Fibroblast of villous mesenchyme (primary cell): ENCODE results near the gene PLXNB3. TPM values are rescaled to one million over a fixed set of nuclear protein-coding genes. Genes with fewer than 3 reads are reported as not detected.

Experiments used
- DNase-seq: peaks from one replicate; pipeline ENCODE4 v3.0.0-alpha.2; 2010; ENCODE audit warnings: low read depth
- H3K4me3 ChIP-seq: 2 replicates; pipeline ENCODE4 v1.5.1; 2011; ENCODE audit warnings: low read depth, mild to moderate bottlenecking, low read length
- total RNA-seq: library from RNA; depleted of rRNA; stranded (reverse); fragments of >200 nt; gene quantifications from 2 replicates; pipeline ENCODE4 v1.2.3, GENCODE V29; 2012
- TF ChIP-seq, protein P1 (sequence below): IDR thresholded peaks from 2 replicates; pipeline ENCODE4 v1.5.1; 2012; ENCODE audit warnings: low read depth, mild to moderate bottlenecking, low read length; ENCODE audit not compliant: insufficient read depth

PLXNB3 gene
- total RNA-seq, 1 donor, result 3.0 TPM

DNA sequence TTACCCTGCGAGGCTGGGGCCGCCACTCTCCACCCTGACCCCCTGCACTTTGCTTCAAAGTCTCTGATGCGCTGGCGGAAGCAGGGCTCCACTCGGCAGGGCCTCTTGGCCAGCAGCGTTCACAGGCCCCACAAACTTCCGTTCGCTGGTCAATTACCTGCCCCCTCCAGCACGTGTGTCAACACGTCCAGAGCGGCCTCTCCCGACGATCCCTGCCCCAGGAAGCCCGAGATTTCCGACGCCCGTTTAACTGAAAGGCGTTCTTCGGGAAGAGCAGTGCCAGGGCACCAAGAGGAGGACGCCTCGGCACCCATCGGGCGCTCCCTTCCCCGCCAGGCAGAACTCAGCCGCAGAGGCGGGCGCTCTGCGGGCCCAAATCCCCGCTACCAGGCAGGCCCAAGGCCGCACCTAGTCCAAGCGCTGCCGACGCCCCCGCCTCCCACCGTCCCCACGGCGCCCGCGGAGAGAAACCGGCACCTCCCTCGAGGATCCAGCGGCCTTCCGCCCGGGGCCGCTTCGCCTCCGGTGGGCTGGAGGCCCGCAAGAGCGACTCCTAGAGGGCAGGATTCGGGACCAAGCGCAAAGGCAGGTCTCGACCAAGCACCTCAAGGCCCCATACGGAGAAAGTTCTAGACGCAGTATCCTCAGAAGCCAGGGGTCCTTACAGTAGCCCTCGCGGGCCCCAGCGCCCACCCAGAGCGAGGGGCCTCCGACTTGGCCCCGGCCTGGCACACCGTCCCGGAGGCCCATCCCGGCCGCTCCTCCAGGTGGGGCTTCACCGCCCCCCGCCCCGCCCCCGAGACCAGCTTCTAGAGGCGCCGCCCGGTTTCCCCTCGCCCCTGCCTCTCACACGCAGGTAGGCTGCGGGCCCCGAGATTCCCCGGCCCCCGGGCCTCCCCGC lies 40.4 kb upstream of the PLXNB3 start:
- TF ChIP-seq, protein P1, sequence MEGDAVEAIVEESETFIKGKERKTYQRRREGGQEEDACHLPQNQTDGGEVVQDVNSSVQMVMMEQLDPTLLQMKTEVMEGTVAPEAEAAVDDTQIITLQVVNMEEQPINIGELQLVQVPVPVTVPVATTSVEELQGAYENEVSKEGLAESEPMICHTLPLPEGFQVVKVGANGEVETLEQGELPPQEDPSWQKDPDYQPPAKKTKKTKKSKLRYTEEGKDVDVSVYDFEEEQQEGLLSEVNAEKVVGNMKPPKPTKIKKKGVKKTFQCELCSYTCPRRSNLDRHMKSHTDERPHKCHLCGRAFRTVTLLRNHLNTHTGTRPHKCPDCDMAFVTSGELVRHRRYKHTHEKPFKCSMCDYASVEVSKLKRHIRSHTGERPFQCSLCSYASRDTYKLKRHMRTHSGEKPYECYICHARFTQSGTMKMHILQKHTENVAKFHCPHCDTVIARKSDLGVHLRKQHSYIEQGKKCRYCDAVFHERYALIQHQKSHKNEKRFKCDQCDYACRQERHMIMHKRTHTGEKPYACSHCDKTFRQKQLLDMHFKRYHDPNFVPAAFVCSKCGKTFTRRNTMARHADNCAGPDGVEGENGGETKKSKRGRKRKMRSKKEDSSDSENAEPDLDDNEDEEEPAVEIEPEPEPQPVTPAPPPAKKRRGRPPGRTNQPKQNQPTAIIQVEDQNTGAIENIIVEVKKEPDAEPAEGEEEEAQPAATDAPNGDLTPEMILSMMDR, result peak; percentile 39
- DNase-seq, result peak; percentile 51
- H3K4me3 ChIP-seq, result peak overlapping the region; percentile 69

GRCh38 chrX:153724252-153725038 lies 39.6 kb upstream of the PLXNB3 start, which contains the start of the genes ABCD1 and BCAP31:
Gene ABCD1, plus strand, starts transcription at chrX:153724856. Its CDS starts 411 bp downstream, at chrX:153725267.
Gene BCAP31, minus strand, starts transcription at chrX:153724387. Its CDS starts 1,143 bp downstream, at chrX:153723244.
- TF ChIP-seq, protein P1, result no peak
- peak; percentile 89 for DNase-seq
- H3K4me3 ChIP-seq, result peak within 1 kb of the TSS; percentile 69

DNA sequence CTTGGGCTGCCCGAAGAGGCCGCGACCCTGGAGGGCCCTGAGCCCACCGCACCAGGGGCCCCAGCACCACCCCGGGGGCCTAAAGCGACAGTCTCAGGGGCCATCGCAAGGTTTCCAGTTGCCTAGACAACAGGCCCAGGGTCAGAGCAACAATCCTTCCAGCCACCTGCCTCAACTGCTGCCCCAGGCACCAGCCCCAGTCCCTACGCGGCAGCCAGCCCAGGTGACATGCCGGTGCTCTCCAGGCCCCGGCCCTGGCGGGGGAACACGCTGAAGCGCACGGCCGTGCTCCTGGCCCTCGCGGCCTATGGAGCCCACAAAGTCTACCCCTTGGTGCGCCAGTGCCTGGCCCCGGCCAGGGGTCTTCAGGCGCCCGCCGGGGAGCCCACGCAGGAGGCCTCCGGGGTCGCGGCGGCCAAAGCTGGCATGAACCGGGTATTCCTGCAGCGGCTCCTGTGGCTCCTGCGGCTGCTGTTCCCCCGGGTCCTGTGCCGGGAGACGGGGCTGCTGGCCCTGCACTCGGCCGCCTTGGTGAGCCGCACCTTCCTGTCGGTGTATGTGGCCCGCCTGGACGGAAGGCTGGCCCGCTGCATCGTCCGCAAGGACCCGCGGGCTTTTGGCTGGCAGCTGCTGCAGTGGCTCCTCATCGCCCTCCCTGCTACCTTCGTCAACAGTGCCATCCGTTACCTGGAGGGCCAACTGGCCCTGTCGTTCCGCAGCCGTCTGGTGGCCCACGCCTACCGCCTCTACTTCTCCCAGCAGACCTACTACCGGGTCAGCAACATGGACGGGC lies 38.8 kb upstream of the PLXNB3 start:
- no peak for DNase-seq
- H3K4me3 ChIP-seq, result peak overlapping the region; percentile 56
- TF ChIP-seq, protein P1, result no peak

GRCh38 chrX:153725832-153726285 lies 38.2 kb upstream of the PLXNB3 start:
- TF ChIP-seq, protein P1, result no peak
- no peak for DNase-seq
- peak overlapping the region; percentile 37 for H3K4me3 ChIP-seq

DNA sequence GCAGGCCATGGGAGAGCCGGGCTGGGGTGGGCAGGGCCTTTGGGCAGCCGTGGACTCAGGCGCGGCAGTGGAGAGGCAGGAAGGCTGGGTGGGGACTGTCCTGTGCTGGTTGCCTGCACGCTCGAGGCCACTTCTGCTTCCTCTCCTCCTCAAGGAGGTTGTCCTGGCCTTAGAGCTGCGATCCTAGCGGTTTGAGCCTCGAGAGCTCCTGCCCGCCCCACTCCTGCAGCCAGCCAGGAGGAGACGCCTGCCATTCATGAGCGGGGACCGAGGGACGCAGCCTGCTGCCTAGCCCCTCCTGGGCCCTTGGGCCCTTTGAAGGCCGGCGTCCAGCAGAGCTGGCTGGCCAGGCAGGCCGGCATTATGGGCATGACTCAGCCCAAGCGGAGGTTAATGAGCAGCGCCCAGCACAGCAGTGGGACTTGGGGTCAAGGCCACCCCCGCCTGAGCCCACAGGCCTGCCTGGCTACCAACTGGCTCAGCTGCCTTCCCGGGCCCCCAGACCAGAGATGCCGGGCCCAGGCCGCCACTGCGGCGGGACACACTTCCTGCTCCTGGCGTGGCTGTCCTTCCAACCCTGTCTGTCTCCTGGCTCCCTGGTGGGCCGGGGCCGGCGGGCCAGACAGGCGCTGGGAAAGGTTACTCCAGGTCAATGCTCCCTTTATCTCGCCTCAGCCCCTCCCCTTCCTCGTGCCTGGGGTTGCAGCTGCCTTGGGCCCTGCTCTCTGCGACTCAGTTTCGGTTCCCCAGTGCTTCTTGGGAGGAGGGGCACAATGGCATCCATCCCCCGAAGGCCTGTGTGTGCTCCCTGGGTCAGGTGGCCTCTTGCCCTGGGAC lies 37.5 kb upstream of the PLXNB3 start:
- peak overlapping the region; percentile 37 for H3K4me3 ChIP-seq
- peak; percentile 72 for DNase-seq
- TF ChIP-seq, protein P1, result no peak
